Measurements from ENCODE around the gene RBM44.
A peak's percentile ranks its signal among the peaks of the same experiment; 100 is the strongest.

Gene RBM44

DNA sequence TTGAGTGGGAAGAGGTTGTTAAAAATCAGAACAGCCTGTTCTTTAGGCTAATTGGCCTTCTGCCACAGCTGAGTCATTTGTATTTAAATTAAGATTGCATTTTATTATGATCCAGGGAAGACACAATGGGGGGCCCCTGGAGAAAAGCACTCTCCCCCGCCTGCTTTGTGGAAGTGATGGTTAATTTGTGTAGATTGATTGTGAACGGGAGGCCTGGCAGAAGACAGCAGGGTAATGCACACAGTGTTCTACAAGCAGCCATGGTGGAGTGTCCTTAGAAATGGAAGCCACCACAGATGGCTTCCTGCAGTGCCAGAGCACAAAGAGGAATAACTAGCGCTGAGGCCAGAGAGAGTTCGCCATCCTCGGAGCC, 80.5 kb downstream of the RBM44 start:
- Mint-ChIP-seq H3K27ac (no peak overlapping the region), H3K9me3 (no peaks in the 10 kb centered on the region)

DNA sequence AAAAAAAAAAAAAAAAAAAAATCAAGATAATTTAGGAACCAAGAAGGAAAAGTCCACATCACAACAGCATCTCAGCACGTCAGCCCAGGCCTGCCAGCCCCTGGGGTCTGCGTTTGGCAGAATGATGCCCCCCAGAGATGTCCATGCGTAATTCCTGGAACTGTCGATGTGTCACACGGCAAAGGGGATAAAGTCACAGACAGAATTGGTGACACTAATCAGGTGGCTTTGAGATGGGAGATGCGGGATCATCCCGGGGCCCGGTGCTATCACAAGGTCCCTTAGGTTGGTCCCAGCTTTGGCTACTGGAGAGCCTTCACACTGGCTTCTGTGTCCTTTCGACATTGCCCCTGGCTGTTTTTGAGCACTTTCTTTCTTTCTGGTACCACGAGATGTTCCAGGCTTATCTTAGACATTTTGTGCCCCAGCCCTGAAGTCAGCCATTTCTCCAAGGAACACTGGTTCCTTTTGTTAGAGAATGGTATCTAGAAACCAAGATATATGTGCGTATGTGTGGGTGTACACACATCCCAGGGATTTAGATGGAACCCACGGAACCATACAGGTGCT, 81.5 kb downstream of the RBM44 start:
- peaks cover under 1% of the 10 kb centered on the region for H3K27me3 Mint-ChIP-seq
- H3K9me3 Mint-ChIP-seq = no peaks in the 10 kb centered on the region
- no peak for DNase-seq
- H3K4me1 Mint-ChIP-seq = no peaks in the 10 kb centered on the region
- H3K4me3 Mint-ChIP-seq = no peak overlapping the region
- no peak for ATAC-seq
- H3K27ac Mint-ChIP-seq = no peak overlapping the region

More for the DNA sequence above, 80.5 kb downstream of the RBM44 start:
- Mint-ChIP-seq H3K4me1 (peaks cover 2% of the 10 kb centered on the region), H3K4me3 (no peak overlapping the region), H3K27me3 (peaks cover 11% of the 10 kb centered on the region)
- DNase-seq = no peak
- no peak for ATAC-seq

DNA sequence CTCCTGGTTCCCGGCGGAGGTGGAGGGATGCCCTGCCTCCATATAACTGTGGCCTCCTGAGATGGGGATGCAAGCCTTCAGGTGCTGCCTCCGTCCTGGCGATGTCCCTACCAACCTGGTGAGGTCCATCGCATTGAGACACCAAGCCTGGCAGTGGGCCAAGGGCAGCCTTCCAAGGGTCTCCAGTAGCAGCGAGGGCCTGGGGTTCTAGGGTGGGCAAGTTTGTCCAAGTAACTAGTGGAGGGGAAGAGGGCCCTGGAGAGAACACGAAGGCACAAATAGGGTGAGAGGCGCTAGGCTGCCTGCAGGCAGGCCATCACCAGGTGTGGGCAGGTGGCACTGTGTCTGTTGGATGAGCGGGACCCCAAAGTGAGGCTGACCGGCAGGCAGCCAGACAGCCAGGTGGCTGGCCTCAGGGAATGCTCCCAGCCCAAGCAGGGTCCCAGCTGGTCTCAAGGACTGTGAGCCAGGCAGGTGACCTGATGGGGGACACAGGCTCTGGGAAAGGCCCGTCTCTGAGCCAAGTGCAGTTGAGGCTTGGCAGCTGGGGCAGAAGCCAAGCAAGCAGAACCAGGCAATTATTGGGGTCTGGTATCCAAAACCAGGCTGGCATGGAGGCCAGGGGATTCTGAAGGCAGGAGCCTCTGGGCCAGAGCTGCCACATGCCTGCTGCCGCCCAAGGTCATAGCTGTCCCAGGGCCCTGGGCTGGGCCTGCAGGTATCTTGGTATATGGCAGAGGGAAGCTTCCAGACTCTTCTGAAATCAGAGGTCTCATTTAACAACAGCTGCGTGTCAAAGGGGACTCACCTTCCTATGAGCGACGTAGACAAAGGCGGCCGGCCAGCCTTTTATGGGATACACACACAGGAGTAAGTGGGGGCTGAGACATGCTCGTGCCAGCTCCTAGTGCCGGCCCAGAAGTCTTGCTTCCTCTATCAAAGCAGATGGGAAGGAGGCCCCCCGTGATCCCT, 84.2 kb downstream of the RBM44 start:
- Mint-ChIP-seq H3K4me3 (no peak overlapping the region), H3K9me3 (no peaks in the 10 kb centered on the region), H3K4me1 (no peaks in the 10 kb centered on the region), H3K27me3 (no peaks in the 10 kb centered on the region), H3K27ac (peak overlapping the region in 1 of 2 donors; percentile 34)
- no peak for DNase-seq
- no peak for ATAC-seq

DNA sequence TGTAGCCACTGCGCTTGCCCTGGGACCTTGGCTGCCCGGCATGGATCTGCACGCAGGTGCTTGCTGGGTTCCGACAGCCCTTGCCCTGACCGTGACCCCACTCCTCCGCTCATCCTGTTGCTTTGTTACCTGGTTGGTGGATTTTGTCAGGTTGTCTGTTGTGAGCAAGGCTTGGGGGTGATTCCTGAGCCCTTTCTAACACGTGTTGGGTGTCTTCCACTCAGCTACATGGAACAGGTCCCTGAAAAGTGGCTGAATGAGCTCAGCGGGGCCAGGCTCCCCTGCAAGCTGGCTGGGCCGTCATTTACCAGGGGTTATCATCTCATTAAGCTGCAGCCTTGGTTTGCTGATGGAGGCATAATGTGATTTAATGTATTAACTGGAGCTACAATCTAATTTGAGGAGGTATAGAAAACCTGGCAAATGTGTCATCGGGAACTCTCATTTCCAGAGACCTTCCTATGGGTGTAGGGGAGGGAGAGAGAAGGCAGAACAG, 85.4 kb downstream of the RBM44 start:
- Mint-ChIP-seq H3K4me3 (no peak overlapping the region), H3K27me3 (no peaks in the 10 kb centered on the region), H3K27ac (no peak overlapping the region), H3K9me3 (no peaks in the 10 kb centered on the region), H3K4me1 (no peaks in the 10 kb centered on the region)
- DNase-seq = no peak
- no peak for ATAC-seq

DNA sequence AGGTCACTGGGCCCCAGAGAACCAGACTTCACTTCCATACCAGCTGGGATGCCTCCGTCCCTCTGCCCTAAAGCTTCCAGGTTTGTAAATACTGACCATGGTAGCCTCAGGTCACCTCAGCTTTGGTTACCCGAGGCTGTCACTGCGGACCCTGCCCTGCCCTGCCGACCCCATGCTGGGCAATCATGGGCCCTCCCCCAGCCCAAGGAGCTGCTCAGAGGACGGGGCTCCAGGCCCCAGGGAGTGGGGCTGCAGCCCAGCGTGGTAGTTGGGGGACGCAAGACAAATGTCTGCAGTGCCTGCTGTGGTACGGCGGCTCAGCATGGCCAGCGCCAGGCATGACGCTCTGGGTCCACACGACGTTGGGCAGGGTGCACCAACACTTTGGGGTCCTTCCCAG, 86.1 kb downstream of the RBM44 start:
- no peak for DNase-seq
- no peak overlapping the region for H3K27ac Mint-ChIP-seq
- no peaks in the 10 kb centered on the region for H3K9me3 Mint-ChIP-seq
- H3K27me3 Mint-ChIP-seq = no peaks in the 10 kb centered on the region
- H3K4me3 Mint-ChIP-seq = no peak overlapping the region
- no peak for ATAC-seq
- H3K4me1 Mint-ChIP-seq = peaks cover 2% of the 10 kb centered on the region

DNA sequence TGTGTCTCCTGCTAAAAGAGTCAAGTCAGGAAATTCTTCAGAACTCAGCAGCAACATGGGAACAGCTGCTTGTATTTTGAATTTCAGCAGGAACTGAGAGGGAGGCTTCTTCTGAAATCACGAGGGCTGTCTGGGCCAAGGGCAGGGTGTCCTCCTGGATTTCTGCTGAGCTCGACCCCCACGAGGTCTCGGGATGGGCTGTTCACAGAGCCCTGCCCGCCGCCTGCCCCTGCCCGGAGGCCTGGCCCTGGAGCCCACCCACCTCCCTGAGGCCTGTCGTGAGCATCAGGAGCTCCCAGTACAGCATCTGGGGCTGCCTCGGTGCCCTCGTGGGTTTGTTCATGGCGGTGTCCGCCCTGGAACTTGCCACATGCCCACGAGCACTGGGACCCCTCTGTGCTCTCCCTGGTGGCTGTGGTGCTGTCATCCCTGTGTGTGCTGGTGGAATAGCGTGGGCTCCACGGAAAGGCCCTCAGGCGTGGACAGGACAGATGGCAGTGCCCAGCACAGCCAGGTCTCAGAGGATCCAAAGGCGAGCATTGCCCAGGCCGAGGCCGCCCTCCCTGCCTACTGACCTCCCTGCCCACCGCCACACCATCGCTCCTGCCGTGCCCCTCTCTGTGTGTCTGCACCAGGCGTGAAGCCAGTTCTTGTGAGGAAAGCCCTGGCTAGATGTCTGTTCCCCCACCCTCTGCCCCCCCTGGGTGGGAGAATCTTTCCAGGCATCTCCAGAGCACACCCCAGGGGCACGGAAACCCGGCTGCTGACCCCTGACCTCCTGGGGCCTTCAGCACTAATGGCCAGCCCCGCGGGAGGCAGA, 86.7 kb downstream of the RBM44 start:
- Mint-ChIP-seq H3K4me3 (no peak overlapping the region), H3K9me3 (no peaks in the 10 kb centered on the region), H3K4me1 (peaks cover 8% of the 10 kb centered on the region), H3K27me3 (no peaks in the 10 kb centered on the region), H3K27ac (peak overlapping the region in 1 of 2 donors; percentile 48)
- DNase-seq (no peak), ATAC-seq (no peak)

DNA sequence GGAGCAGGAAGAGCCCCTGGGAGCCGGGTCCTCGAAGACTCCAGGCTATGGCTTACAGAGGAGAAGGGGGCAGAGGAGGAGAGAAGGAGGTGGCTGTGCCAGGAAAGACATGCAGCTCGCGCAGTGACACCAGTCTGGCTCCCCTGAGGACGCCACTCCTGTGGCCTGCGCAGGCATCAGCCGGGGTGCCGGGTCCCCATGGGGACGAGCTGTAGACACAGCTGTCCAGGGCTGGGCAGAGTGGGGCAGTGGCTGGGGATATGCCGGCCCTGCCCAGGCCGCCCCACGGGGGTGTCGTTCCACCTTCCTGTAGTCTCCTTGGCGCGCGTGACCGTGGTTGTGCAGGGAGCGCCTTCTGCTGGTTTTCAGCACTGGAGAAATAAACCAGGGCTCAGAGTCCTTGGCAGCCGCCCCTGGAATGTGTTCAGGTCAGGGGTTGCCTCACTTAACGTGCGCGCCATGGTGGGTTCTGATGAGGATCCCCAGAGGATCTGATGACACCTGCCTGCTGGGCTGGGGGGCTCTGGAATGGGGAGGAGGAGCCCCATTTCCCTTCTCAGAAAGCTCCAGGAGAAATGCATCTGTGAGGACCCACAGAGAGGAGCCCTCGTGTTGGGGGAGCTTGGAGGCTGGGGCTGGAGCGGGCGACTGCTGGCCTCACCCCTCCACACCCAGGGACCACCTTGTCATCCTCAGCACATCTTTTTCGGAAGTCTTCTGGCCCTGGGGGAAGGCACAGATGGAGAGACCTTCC, 87.5 kb downstream of the RBM44 start:
- Mint-ChIP-seq H3K4me1 (peaks cover 16% of the 10 kb centered on the region), H3K9me3 (no peaks in the 10 kb centered on the region), H3K4me3 (no peak overlapping the region), H3K27ac (peak overlapping the region in 1 of 2 donors; percentile 19), H3K27me3 (no peaks in the 10 kb centered on the region)
- no peak for DNase-seq
- peak; percentile 36 for ATAC-seq

DNA sequence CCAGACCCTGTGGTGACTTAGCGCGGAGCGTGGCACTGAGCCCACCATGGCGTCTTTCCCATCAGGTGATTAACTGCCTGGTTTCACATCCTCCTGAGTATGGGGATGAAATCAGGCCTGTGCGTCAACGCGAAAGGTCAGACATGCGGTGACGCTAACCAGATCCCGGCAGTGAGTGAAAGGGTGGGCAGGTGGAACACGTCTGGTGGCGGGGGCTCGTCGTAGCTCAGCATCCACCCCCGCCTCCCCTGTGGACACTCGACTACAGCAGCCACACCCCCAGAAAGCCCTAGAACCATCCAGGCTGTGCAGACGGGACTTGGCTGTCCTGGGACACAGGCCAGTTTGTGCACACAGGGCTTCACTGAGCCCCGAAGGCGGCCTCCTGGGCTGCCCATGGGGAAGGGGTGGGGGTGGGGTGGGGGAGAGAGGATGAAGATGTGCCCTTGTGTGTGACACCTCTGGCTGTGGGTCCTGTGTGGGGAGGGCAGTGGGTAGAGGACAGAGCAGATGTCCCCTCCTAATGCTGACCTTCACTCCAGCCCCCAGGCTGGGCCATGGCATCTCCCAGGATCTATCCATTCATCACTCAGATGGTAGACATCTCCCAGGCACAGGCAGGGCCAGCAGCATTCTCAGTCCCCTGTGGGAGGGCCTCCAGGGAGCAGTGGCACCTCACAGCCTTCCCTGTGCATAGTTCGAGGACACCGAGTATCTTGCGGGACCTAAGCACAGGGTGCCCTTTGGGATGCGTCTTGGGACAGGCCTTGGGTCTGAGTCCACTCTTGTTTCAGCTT, 88.3 kb downstream of the RBM44 start:
- Mint-ChIP-seq H3K9me3 (no peaks in the 10 kb centered on the region), H3K4me3 (no peak overlapping the region), H3K4me1 (peaks cover 16% of the 10 kb centered on the region), H3K27me3 (no peaks in the 10 kb centered on the region), H3K27ac (no peak overlapping the region)
- no peak for DNase-seq
- ATAC-seq = no peak

DNA sequence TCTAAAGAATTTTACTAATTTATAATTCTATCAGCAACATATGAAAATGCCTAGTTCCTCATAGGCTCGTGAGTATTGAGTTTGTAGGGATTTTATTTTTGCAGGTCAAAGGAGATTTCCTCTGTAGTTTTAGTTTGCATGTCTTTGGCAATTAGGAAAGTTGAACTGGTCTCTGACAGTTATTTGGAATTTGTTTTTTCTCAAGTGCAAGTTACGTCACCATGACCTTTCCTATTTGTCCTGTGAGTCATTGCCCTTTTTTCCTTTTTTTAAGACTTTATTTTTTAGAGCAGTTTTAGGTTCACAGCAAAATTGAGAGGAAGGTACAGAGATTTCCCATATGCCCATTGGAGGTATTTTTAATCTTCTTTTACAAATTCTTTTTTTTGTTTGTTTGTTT, 89.8 kb downstream of the RBM44 start:
- Mint-ChIP-seq H3K4me3 (no peak overlapping the region), H3K27me3 (no peaks in the 10 kb centered on the region), H3K4me1 (peaks cover 23% of the 10 kb centered on the region), H3K9me3 (no peaks in the 10 kb centered on the region), H3K27ac (no peak overlapping the region)
- no peak for DNase-seq
- no peak for ATAC-seq

DNA sequence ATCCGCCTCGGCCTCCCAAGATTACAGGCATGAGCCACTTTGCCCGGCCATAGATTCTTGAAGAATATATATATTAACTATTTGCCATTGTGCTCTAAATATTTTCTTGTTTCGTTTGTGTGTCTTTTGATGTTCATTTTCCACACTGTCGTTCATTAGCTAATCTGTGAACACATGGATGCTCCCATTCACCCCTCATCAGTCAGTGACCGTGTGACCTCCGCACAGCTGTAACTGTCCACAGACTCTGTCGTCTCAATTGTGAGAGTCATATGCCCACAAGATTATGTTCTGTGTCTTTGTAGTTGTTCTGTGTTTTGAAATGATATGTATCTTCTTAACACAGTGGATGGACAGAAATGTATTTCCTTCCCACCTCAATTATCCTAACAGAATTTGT, 90.4 kb downstream of the RBM44 start:
- Mint-ChIP-seq H3K4me3 (no peak overlapping the region), H3K27ac (no peak overlapping the region), H3K4me1 (peaks cover 23% of the 10 kb centered on the region), H3K27me3 (no peaks in the 10 kb centered on the region), H3K9me3 (no peaks in the 10 kb centered on the region)
- no peak for DNase-seq
- no peak for ATAC-seq

DNA sequence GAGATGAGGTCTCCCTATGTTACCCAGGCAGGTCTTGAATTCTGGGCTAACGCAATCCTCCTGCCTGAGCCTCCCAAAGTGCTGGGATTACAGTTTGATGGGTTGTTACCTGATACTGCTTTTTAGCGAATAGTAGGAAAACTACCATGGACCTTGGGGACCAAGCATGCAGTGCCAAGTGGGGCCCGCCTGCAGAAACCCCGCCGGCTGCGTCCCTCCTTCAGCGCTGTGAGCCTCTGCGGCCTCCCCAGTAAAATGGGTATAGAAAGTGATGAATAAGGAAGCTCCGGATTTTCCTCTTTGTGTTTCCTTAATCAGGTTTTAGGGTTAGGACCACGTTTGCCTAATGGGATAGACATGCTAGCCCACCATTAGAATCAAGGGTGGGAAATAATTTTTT, 91.2 kb downstream of the RBM44 start:
- no peak for ATAC-seq
- Mint-ChIP-seq H3K27me3 (no peaks in the 10 kb centered on the region), H3K9me3 (no peaks in the 10 kb centered on the region), H3K4me1 (peaks cover 23% of the 10 kb centered on the region), H3K4me3 (no peak overlapping the region), H3K27ac (no peak overlapping the region)
- DNase-seq = no peak

All from stimulated activated naive CD8-positive, alpha-beta T cell treated with anti-CD3 and anti-CD28 coated beads, Interleukin-15, amount 100 ng/mL, for 72 hours (primary cell).